ENCODE results near the gene XCL2. TPM values are rescaled to one million over a fixed set of nuclear protein-coding genes. Genes with fewer than 3 reads are reported as not detected.
"Not testable (repeated sequence)": the region's sequence is repeated elsewhere in the genome, so short reads cannot be mapped to it uniquely, and the experiment has no call there.

Gene XCL2
- total RNA-seq, 4 donors from 2014 or later, result not detected

DNA sequence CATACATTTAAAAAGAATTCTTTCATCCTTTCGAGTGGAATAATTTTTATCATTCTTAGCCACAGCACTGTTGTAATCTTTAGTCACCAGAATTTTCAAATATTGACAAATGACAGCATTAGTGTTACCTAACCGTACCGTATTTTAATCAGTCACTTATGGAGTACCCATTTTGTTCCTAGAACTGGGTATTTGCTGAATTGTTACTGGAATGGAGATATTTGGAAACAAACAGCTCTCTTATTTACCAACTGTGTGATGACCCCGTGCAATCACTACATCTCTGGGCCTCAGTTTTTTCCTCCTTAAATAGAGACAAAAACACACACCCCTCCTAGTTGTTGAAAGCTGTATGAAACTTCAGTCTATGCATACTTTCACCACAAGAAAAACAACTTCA, 7.9 kb upstream of the XCL2 start:
- no peaks in the 10 kb centered on the region for H3K9me3 ChIP-seq
- H3K27me3 ChIP-seq, result no peaks in the 10 kb centered on the region
- DNase-seq, result no peak
- TF ChIP-seq, protein P1, sequence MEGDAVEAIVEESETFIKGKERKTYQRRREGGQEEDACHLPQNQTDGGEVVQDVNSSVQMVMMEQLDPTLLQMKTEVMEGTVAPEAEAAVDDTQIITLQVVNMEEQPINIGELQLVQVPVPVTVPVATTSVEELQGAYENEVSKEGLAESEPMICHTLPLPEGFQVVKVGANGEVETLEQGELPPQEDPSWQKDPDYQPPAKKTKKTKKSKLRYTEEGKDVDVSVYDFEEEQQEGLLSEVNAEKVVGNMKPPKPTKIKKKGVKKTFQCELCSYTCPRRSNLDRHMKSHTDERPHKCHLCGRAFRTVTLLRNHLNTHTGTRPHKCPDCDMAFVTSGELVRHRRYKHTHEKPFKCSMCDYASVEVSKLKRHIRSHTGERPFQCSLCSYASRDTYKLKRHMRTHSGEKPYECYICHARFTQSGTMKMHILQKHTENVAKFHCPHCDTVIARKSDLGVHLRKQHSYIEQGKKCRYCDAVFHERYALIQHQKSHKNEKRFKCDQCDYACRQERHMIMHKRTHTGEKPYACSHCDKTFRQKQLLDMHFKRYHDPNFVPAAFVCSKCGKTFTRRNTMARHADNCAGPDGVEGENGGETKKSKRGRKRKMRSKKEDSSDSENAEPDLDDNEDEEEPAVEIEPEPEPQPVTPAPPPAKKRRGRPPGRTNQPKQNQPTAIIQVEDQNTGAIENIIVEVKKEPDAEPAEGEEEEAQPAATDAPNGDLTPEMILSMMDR (IDR thresholded peaks at IDR 0.05), result no peak
- no peak for TF ChIP-seq POLR2A (IDR thresholded peaks at IDR 0.05)
- no peaks in the 10 kb centered on the region for H3K36me3 ChIP-seq
- no peaks in the 10 kb centered on the region for H3K4me1 ChIP-seq
- intact Hi-C loops (cut with DNase I; ENCODE audit: low total_unique reads), result no loop called here
- H3K4me3 ChIP-seq, result no peak overlapping the region
- H3K27ac ChIP-seq, result no peak overlapping the region

DNA sequence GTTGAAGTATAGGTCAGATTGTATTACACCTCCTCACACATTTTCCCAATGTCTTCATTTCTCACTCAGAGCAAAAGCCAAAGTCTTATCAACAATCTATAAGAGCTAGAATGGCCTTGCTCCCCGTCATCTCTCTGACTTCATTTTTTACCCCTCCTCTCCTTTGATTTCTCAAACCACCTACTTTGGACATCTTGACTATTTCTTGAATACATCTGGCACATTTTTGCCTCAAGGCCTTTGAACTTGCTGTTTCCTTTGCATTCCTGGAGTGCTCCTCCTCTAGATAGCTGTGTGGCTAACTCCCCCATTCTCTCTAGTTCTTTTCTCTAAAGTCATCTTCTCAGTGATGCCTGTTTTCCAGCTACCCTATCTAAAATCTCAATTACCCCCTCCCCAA, 7.2 kb upstream of the XCL2 start:
- intact Hi-C loops (cut with DNase I; ENCODE audit: low total_unique reads), result no loop called here
- Histone ChIP-seq H3K27ac (no peak overlapping the region), H3K4me1 (no peaks in the 10 kb centered on the region), H3K27me3 (no peaks in the 10 kb centered on the region), H3K9me3 (no peaks in the 10 kb centered on the region), H3K4me3 (no peak overlapping the region), H3K36me3 (no peaks in the 10 kb centered on the region)
- no peak for TF ChIP-seq POLR2A (IDR thresholded peaks at IDR 0.05)
- TF ChIP-seq, protein P1 (IDR thresholded peaks at IDR 0.05), result no peak
- DNase-seq, result no peak

DNA sequence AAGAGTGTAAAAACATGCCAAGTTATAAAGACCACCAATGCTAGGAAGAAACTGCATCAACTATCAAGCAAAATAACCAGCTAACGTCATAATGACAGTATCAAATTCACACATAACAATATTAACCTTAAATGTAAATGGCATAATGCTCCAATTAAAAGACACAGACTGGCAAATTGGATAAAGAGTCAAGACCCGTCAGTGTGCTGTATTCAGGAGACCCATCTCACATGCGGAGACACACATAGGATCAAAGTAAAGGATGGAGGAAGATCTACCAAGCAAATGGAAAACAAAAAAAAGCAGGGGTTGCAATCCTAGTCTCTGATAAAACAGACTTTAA, 2.7 kb upstream of the XCL2 start:
- H3K4me3 ChIP-seq; intact Hi-C loops (cut with DNase I; ENCODE audit: low total_unique reads): not testable (repeated sequence)

DNA sequence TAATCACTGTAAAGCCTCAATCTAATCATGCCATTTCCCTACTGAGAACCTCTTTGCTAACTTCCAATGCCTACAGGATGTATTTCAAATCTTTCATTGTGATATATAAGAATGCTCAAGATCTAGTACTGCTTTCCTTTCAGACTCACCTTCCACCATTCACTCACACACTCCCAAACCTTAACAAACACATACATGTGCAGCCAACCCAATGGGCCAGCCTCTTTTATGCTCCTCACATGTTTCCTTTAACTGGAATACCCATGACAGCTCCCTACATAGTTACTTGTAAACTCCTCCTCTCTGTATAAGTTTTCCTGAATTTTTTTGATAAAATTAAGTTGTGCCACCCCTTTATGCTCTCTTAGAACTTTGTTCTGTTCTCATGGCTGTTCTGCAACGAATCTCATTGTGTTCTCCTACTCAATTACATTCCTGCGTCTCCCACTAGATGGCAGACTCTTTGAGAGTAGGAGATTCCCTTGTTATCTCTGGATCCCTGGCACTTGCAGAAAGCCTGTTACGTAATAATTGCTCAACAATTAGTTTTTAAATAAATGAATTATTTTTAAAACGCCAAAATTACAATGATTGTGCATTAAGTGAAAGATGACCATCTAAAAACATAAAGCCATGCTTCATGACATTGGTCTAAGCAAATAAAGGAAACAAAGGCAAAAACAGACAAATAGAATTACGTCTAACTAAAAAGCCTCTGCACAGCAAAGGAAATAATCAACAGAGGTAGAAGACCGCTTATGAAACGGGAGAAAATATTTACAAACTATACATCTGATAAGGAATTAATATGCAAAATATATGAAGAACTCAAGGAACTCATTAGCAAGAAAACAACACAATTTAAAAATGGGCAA, 2.1 kb upstream of the XCL2 start:
- H3K4me3 ChIP-seq; H3K27me3 ChIP-seq; H3K36me3 ChIP-seq; intact Hi-C loops (cut with DNase I; ENCODE audit: low total_unique reads); H3K27ac ChIP-seq; H3K9me3 ChIP-seq; H3K4me1 ChIP-seq: not testable (repeated sequence)
- peak in 1 of 2 donors; percentile 24 for DNase-seq
- TF ChIP-seq, protein P1 (IDR thresholded peaks at IDR 0.05), result peak in 2 of 4 experiments; percentile 33 to 47

More for the DNA sequence above, 2.7 kb upstream of the XCL2 start:
- not testable (repeated sequence) for H3K9me3 ChIP-seq, H3K27ac ChIP-seq, DNase-seq, H3K36me3 ChIP-seq, H3K4me1 ChIP-seq, H3K27me3 ChIP-seq

DNA sequence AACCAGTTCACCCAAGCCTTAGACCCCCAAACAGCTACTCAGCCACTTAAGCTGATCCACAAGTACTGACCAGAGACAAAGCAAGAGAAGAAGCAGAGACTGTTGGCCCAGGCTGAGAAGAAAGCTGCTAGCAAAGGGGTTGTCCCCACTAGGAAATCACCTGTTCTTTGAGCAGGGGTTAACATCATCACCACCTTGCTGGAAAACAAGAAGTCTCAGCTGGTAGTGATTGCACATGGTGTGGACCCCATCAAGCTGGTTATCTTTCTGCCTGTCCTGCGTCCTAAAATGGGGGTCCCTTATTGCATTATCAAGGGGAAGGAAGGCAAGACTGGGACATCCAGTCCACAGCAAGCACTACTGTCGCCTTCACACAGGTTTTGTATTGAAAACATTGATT, 819 bp downstream of the XCL2 start:
- H3K4me1 ChIP-seq; DNase-seq; H3K4me3 ChIP-seq; intact Hi-C loops (cut with DNase I; ENCODE audit: low total_unique reads); H3K27me3 ChIP-seq; H3K27ac ChIP-seq; H3K9me3 ChIP-seq; H3K36me3 ChIP-seq: not testable (repeated sequence)

DNA sequence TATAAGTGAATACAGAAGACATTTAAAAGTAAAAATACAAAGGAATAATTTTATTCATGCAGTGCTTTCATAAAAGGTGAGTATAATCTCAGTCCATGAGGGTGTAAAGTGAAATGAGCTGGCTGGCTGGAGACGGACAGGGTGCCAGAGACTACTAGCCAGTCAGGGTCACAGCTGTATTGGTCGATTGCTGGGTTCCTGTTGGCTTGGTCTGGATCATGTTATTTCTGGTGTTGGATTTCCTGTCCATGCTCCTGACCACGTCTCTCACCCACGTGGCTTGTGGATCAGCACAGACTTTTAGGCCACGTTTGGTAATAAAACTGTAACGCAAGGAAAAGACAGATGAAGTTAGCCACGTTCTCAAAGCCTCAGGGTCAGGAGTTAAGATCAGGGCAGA, 3.0 kb downstream of the XCL2 start:
- H3K36me3 ChIP-seq; H3K4me3 ChIP-seq; H3K27ac ChIP-seq; H3K9me3 ChIP-seq; H3K27me3 ChIP-seq; intact Hi-C loops (cut with DNase I; ENCODE audit: low total_unique reads); DNase-seq; H3K4me1 ChIP-seq: not testable (repeated sequence)

DNA sequence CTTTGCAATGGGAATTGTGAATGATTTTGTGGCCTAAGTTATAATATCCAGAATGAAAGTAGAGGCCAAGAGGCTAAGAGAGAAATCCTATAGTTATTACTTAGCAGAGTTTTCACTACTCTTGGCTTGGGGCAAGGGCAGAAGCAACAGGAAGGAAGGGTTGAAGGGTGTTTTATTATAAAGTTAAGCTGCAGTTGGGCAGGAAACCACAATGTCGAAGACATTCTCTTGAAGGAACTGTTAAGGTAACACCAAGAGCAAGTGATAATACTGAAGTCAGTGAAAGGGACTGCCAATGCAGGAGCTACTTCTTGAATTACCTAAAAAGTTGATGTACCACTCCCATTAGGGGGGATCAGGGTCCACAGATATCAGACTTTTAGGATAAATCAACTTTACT, 8.3 kb downstream of the XCL2 start:
- Histone ChIP-seq H3K36me3 (no peaks in the 10 kb centered on the region), H3K9me3 (no peaks in the 10 kb centered on the region), H3K27ac (no peak overlapping the region), H3K4me1 (no peaks in the 10 kb centered on the region), H3K4me3 (no peak overlapping the region), H3K27me3 (no peaks in the 10 kb centered on the region)
- TF ChIP-seq, protein P1 (IDR thresholded peaks at IDR 0.05), result no peak
- TF ChIP-seq POLR2A (IDR thresholded peaks at IDR 0.05), result no peak
- no peak for DNase-seq
- intact Hi-C loops (cut with DNase I; ENCODE audit: low total_unique reads), result no loop called here

Measured in uterus (tissue), 4 donors.